Large intestine (tissue), 3 donors: Measurements from ENCODE around the gene C19orf44. TPM values are rescaled to one million over a fixed set of nuclear protein-coding genes. Genes with fewer than 3 reads are reported as not detected.

Experiments used
- DNase-seq, 2 donors: peaks; one replicate each; pipeline versions ENCODE4 v3.0.0 to v3.0.0-alpha.2; 2013
- H3K27ac ChIP-seq: one replicate; pipeline ENCODE4 v1.5.1; 2013; ENCODE audit warnings: low read length
- H3K27me3 ChIP-seq: 2 replicates; pipeline ENCODE4 v1.6.1; 2013; ENCODE audit warnings: low read length; ENCODE audit not compliant: control insufficient read depth, insufficient read depth
- H3K36me3 ChIP-seq: 2 replicates; pipeline ENCODE4 v1.6.1; 2013; ENCODE audit warnings: low read length; ENCODE audit not compliant: control insufficient read depth, insufficient read depth
- H3K4me1 ChIP-seq: one replicate; pipeline ENCODE4 v1.6.1; 2013; ENCODE audit warnings: low read length; ENCODE audit not compliant: control insufficient read depth, insufficient read depth
- H3K4me3 ChIP-seq: one replicate; pipeline ENCODE4 v1.5.1; 2013; ENCODE audit warnings: low read length
- H3K9me3 ChIP-seq: one replicate; pipeline ENCODE4 v1.6.1; 2013; ENCODE audit warnings: mild to moderate bottlenecking, low read depth, low read length, moderate library complexity; ENCODE audit not compliant: control insufficient read depth
- WGBS: methylation state at CpG from one replicate; pipeline ENCODE4 v1.1.5; 2013; ENCODE audit warnings: low lambda C conversion rate; ENCODE audit not compliant: insufficient coverage; 5-methylcytosine and 5-hydroxymethylcytosine counted together
- polyA plus RNA-seq: library from polyadenylated mRNA; unstranded; fragments of 120-200 nt; gene quantifications from one replicate; pipeline ENCODE4 v1.2.1, GENCODE V29; 2013

The C19orf44 gene
- polyA plus RNA-seq, 1 donor: 4.6 TPM

GRCh38 chr19:16516923-16517610 lies 20.9 kb downstream of the C19orf44 start:
- no peak for DNase-seq
- no peak overlapping the region for H3K27ac ChIP-seq
- H3K27me3 ChIP-seq: no peaks in the 10 kb centered on the region
- H3K4me3 ChIP-seq: no peak overlapping the region
- H3K9me3 ChIP-seq: peaks cover 4% of the 10 kb centered on the region
- no peaks in the 10 kb centered on the region for H3K4me1 ChIP-seq
- peaks cover 62% of the 10 kb centered on the region for H3K36me3 ChIP-seq
- WGBS: no CpG with 5 or more reads among the region's 14 CpGs

DNA sequence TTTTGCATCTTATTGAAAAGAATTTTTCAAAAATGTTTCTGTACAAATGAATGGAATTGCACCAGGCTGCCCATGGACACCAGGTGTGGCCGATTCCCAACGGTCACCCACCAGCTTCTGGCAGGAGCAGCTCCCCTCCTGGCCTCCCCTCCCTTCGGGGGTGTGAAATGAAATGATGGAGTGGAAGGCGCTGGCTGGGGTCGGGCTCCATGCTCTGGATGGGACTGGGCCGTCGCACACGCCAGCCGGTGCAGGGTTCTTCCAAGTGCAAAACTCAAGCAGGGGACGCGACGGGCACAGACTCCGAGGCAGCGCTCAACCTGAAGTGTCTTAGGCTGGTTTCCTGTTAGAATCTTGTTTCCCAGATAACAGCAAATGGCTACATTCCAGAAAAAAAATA lies 21.9 kb downstream of the C19orf44 start:
- H3K27me3 ChIP-seq: no peaks in the 10 kb centered on the region
- no peaks in the 10 kb centered on the region for H3K4me1 ChIP-seq
- no peak overlapping the region for H3K27ac ChIP-seq
- no CpG with 5 or more reads among the region's 14 CpGs for WGBS
- peaks cover 64% of the 10 kb centered on the region for H3K36me3 ChIP-seq
- no peak for DNase-seq
- peaks cover 4% of the 10 kb centered on the region for H3K9me3 ChIP-seq
- no peak overlapping the region for H3K4me3 ChIP-seq

GRCh38 chr19:16518483-16519229 lies 22.5 kb downstream of the C19orf44 start:
- Histone ChIP-seq H3K27me3 (no peaks in the 10 kb centered on the region), H3K27ac (no peak overlapping the region), H3K36me3 (peaks cover 68% of the 10 kb centered on the region), H3K4me1 (no peaks in the 10 kb centered on the region), H3K4me3 (no peak overlapping the region), H3K9me3 (peaks cover 4% of the 10 kb centered on the region)
- no CpG with 5 or more reads among the region's 33 CpGs for WGBS
- no peak for DNase-seq

- no peaks in the 10 kb centered on the region for H3K4me1 ChIP-seq
- WGBS: no CpG with 5 or more reads among the region's 24 CpGs
- peaks cover 4% of the 10 kb centered on the region for H3K9me3 ChIP-seq
- no peak overlapping the region for H3K27ac ChIP-seq
- peaks cover 73% of the 10 kb centered on the region for H3K36me3 ChIP-seq
- DNase-seq: no peak
- no peak overlapping the region for H3K4me3 ChIP-seq
- H3K27me3 ChIP-seq: no peaks in the 10 kb centered on the region
Observed at GRCh38 chr19:16519230-16519687, 23.1 kb downstream of the C19orf44 start.

- Histone ChIP-seq H3K9me3 (peaks cover 4% of the 10 kb centered on the region), H3K36me3 (peaks cover 79% of the 10 kb centered on the region), H3K4me3 (no peak overlapping the region), H3K27me3 (no peaks in the 10 kb centered on the region), H3K4me1 (no peaks in the 10 kb centered on the region), H3K27ac (no peak overlapping the region)
- DNase-seq: no peak
- WGBS: no CpG with 5 or more reads among the region's 45 CpGs
Observed at GRCh38 chr19:16520074-16520973, 24.1 kb downstream of the C19orf44 start.

GRCh38 chr19:16520986-16521624 lies 24.9 kb downstream of the C19orf44 start:
- no peaks in the 10 kb centered on the region for H3K27me3 ChIP-seq
- H3K4me3 ChIP-seq: no peak overlapping the region
- DNase-seq: no peak
- H3K36me3 ChIP-seq: peaks cover 87% of the 10 kb centered on the region
- no CpG with 5 or more reads among the region's 18 CpGs for WGBS
- no peaks in the 10 kb centered on the region for H3K4me1 ChIP-seq
- H3K9me3 ChIP-seq: peaks cover 4% of the 10 kb centered on the region
- H3K27ac ChIP-seq: no peak overlapping the region

- no peak overlapping the region for H3K27ac ChIP-seq
- H3K4me1 ChIP-seq: no peaks in the 10 kb centered on the region
- H3K27me3 ChIP-seq: no peaks in the 10 kb centered on the region
- peaks cover 4% of the 10 kb centered on the region for H3K9me3 ChIP-seq
- H3K36me3 ChIP-seq: peaks cover 91% of the 10 kb centered on the region
- H3K4me3 ChIP-seq: no peak overlapping the region
- no CpG with 5 or more reads among the region's 10 CpGs for WGBS
- no peak for DNase-seq
Observed at GRCh38 chr19:16521715-16522289, 25.6 kb downstream of the C19orf44 start.

- no peaks in the 10 kb centered on the region for H3K4me1 ChIP-seq
- WGBS: no CpG with 5 or more reads among the region's 25 CpGs
Observed at GRCh38 chr19:16522559-16523377, 26.6 kb downstream of the C19orf44 start.

DNA sequence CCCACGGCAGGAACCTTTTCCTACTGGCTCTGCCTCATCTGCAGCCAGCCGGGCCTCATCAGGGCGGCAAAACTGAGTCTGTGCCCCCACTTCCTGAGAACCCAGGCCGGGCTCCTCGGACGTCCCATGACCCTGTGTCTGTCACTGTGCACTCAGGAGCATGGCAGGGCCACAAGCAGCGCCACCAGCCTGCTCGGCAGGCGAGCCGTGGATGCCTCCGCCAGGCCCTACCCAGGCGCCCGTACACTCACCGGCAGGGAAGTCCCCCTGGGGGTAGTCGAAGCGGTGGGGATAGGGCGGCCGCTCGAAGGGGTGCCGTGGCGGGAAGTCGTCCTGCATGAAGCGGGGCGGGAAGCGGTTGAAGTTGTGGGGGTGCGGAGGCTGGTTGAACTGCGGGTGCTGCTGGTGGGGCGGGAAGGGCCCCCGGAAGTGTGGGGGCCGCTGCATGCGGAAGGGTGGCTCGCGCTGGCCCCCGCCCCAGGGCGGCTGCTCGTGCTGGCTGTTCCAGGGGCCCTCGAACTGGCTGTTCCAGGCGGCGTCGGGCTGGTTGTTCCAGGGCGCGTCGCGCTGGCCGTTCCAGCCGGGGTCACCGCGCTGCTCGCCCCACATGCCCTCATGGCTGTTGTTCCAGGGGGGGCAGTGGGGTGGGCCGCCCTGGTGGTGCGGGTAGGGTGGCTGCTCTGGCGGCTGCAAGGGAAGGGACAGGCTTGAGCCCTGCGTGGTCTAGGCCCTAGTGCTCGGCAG lies 29.0 kb downstream of the C19orf44 start:
- no peaks in the 10 kb centered on the region for H3K9me3 ChIP-seq
- no peak for DNase-seq
- H3K27ac ChIP-seq: no peak overlapping the region
- H3K4me3 ChIP-seq: no peak overlapping the region
- H3K27me3 ChIP-seq: no peaks in the 10 kb centered on the region
- peaks cover 88% of the 10 kb centered on the region for H3K36me3 ChIP-seq
- no peaks in the 10 kb centered on the region for H3K4me1 ChIP-seq
- WGBS: no CpG with 5 or more reads among the region's 54 CpGs

More at GRCh38 chr19:16522559-16523377, 26.6 kb downstream of the C19orf44 start:
- Histone ChIP-seq H3K27ac (no peak overlapping the region), H3K27me3 (no peaks in the 10 kb centered on the region), H3K36me3 (peaks cover 91% of the 10 kb centered on the region), H3K4me3 (no peak overlapping the region), H3K9me3 (peaks cover 4% of the 10 kb centered on the region)
- DNase-seq: no peak
